T-cell (primary cell): Measurements from ENCODE around the gene PIP4K2A. TPM values are rescaled to one million over a fixed set of nuclear protein-coding genes. Genes with fewer than 3 reads are reported as not detected.

ENCODE experiments used
- ATAC-seq, 4 experiments: fragments of 200-7000 bp in 3 of 4; fragments of 150-1000 bp in 1 of 4; cut with Tn5 transposase; replicated peaks in 1 of 4; 1 replicate in 3 of 4; 2 replicates in 1 of 4; pipeline ENCODE4 v1.10.0; 2021; ENCODE audit warnings: moderate library complexity in 3 of 4, mild to moderate bottlenecking in 2 of 4, moderate number of reproducible peaks in 1 of 4
- CTCF ChIA-PET, 2 donors: fragments of 300-600 bp; sonication (Branson Sonifier 250); formaldehyde crosslinking; loops; one replicate each; lab custom pipeline; 2022; ENCODE audit warnings: antibody characterized with exemption in 2 of 2; lab: Charles Lee
- POLR2A ChIA-PET, 2 donors: fragments of 300-600 bp; sonication (Branson Sonifier 250); formaldehyde crosslinking; loops; one replicate each; lab custom pipeline; 2022; ENCODE audit warnings: antibody characterized with exemption in 2 of 2; lab: Charles Lee
- DNase-seq, 35 experiments: peaks; one replicate each; pipeline versions ENCODE4 v3.0.0 to v3.0.0-alpha.2; 2013 to 2023
- H3K27ac ChIP-seq: one replicate; pipeline ENCODE4 v1.5.1; 2013; ENCODE audit warnings: low read length
- H3K27me3 ChIP-seq, 2 experiments: replicated peaks in 1 of 2; 1 replicate in 1 of 2; 2 replicates in 1 of 2; pipeline versions ENCODE4 v1.6.1 to v1.7.0; 2013; ENCODE audit warnings: low read length in 1 of 2, mixed read lengths in 1 of 2; ENCODE audit not compliant: control insufficient read depth in 2 of 2, insufficient read depth in 2 of 2; ENCODE audit errors: extremely low read depth in 1 of 2
- H3K36me3 ChIP-seq, 2 donors: 1 replicate in 1 of 2; 2 replicates in 1 of 2; pipeline versions ENCODE4 v1.6.1 to v1.7.0; 2013; ENCODE audit warnings: low read length in 1 of 2; ENCODE audit not compliant: control insufficient read depth in 2 of 2, insufficient read depth in 1 of 2; ENCODE audit errors: extremely low read depth in 1 of 2
- H3K4me1 ChIP-seq, 2 experiments: 1 replicate in 1 of 2; 2 replicates in 1 of 2; pipeline versions ENCODE4 v1.6.1 to v1.7.0; 2013; ENCODE audit warnings: low read length in 2 of 2, mixed read lengths in 1 of 2; ENCODE audit not compliant: insufficient read depth in 2 of 2, control insufficient read depth in 1 of 2; ENCODE audit errors: extremely low read depth in 1 of 2
- H3K4me3 ChIP-seq, 2 donors: 1 replicate in 1 of 2; 2 replicates in 1 of 2; pipeline versions ENCODE4 v1.5.1 to v1.7.0; 2013; ENCODE audit warnings: mild to moderate bottlenecking in 2 of 2, low read length in 1 of 2, moderate library complexity in 1 of 2; ENCODE audit not compliant: control insufficient read depth in 1 of 2; ENCODE audit errors: extremely low read depth in 1 of 2
- H3K9me3 ChIP-seq: 2 replicates; pipeline ENCODE4 v1.7.0; 2013
- H3K27ac Mint-ChIP-seq, 2 donors: one replicate each; pipeline ENCODE4 v1.8.0; 2020 to 2021; ENCODE audit warnings: mild to moderate bottlenecking in 2 of 2, mixed read lengths in 2 of 2
- H3K27me3 Mint-ChIP-seq, 2 donors: one replicate each; pipeline ENCODE4 v1.8.0; 2021 to 2022; ENCODE audit warnings: mixed read lengths in 2 of 2
- H3K36me3 Mint-ChIP-seq: one replicate; pipeline ENCODE4 v1.8.0; 2021; ENCODE audit warnings: mixed read lengths
- H3K4me1 Mint-ChIP-seq, 3 donors: one replicate each; pipeline ENCODE4 v1.8.0; 2020 to 2022; ENCODE audit warnings: mixed read lengths in 3 of 3, mild to moderate bottlenecking in 1 of 3
- H3K4me3 Mint-ChIP-seq, 3 donors: one replicate each; pipeline ENCODE4 v1.8.0; 2020 to 2022; ENCODE audit warnings: mild to moderate bottlenecking in 3 of 3, mixed read lengths in 3 of 3, moderate library complexity in 3 of 3
- H3K9me3 Mint-ChIP-seq, 3 donors: one replicate each; pipeline ENCODE4 v1.8.0; 2020 to 2022; ENCODE audit warnings: mixed read lengths in 3 of 3
- WGBS: methylation state at CpG from one replicate; pipeline ENCODE4 v1.1.5; 2013; ENCODE audit warnings: missing lambda C conversion rate; ENCODE audit not compliant: insufficient coverage; 5-methylcytosine and 5-hydroxymethylcytosine counted together
- total RNA-seq, 35 experiments: library from RNA in 6 of 35; stranded (reverse) in 6 of 35; fragments of 120-200 nt in 1 of 35; gene quantifications; one replicate each; pipeline versions ENCODE4 v1.2.1 to v1.2.4 and lab custom pipeline; 2013 to 2026

PIP4K2A gene
- total RNA-seq, 5 donors from 2014 or later (not counting 1 experiment from before 2014, with no cell fraction given) = 129 to 238 (median 160) TPM

GRCh38 chr10:22612318-22612717, 102.1 kb downstream of the PIP4K2A start:
- H3K9me3 ChIP-seq = no peaks in the 10 kb centered on the region
- peak overlapping the region; percentile 72 to 82 (median 79) for H3K4me3 Mint-ChIP-seq
- H3K36me3 Mint-ChIP-seq = peaks cover 33% of the 10 kb centered on the region
- peak overlapping the region; percentile 93 for H3K27ac ChIP-seq
- peaks cover 85 to 98% (median 98%) of the 10 kb centered on the region in 3 donors for H3K4me1 Mint-ChIP-seq
- peaks cover 0 to 5% (median 0%) of the 10 kb centered on the region in 3 donors for H3K9me3 Mint-ChIP-seq
- peak overlapping the region; percentile 96 to 99 for H3K27ac Mint-ChIP-seq
- peak in 13 of 35 experiments; percentile 14 to 63 (median 36) for DNase-seq
- H3K27me3 Mint-ChIP-seq = no peaks in the 10 kb centered on the region
- peak overlapping the region; percentile 38 to 44 for H3K4me3 ChIP-seq
- 36% methylated on average over 9 of the region's 10 CpGs for WGBS
- H3K27me3 ChIP-seq = no peaks in the 10 kb centered on the region
- ChIA-PET POLR2A (interaction anchor here in 1 of 2 donors (0.5 to 2.5 kb wide), 5 partner anchors 11 to 56 kb away, joined by 3 to 14 read pairs (median 6); no protein-coding TSS in a partner anchor), CTCF (interaction anchor here (0.5 to 2.7 kb wide), 16 partner anchors 11 to 608 kb away, joined by 3 to 15 read pairs (median 6); partner anchors contain the start of gene DNAJC1 (in 1 of the 2))
- peaks cover 0 to 31% of the 10 kb centered on the region in 2 donors for H3K36me3 ChIP-seq
- ATAC-seq = peak; percentile 39 to 59 (median 52)
- H3K4me1 ChIP-seq = peaks cover 73% of the 10 kb centered on the region in 2 experiments

DNA sequence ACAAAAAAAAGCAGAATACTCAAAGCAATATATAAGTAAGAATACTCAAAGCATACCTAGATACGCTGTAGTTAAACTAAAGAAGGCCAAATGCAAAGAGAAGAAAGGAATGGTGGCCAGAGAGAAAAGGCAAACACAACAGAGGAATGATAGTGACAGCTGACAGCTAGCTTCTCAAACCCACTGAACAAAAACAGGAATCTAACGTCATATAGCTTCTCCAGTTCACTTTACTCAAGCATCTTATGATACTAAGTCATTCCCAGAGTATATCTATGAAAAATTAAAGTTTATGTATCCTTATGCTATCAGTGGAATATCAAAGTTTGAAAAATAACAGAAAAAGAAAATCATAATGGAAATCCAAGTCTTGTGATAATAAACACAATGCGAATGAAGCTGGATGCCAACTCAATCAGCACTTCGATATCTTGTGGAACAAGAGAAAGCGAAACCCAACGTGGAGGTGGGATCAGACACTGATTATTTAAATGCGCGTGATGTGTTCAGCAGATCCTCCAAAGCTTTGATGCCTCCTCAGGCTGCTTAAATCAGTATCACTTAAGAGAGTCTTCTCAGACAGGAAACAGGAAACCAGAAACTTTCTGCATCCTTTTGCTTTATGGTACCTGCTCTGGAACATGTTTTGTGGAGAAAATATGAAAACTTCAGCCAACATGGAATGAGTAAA, 102.8 kb downstream of the PIP4K2A start:
- Mint-ChIP-seq H3K27ac (peak overlapping the region; percentile 96 to 99), H3K4me3 (peak overlapping the region; percentile 72 to 82 (median 79)), H3K27me3 (no peaks in the 10 kb centered on the region), H3K4me1 (peaks cover 87 to 98% (median 96%) of the 10 kb centered on the region in 3 donors), H3K9me3 (peaks cover 0 to 5% (median 0%) of the 10 kb centered on the region in 3 donors), H3K36me3 (peaks cover 38% of the 10 kb centered on the region)
- H3K4me1 ChIP-seq = peaks cover 70 to 77% of the 10 kb centered on the region in 2 experiments
- no peaks in the 10 kb centered on the region for H3K9me3 ChIP-seq
- CTCF ChIA-PET = interaction anchor here (0.5 to 2.7 kb wide), 20 partner anchors 11 to 608 kb away, joined by 3 to 15 read pairs (median 5); partner anchors contain the start of gene DNAJC1 (in 1 of the 2)
- H3K36me3 ChIP-seq = peaks cover 0 to 36% of the 10 kb centered on the region in 2 donors
- POLR2A ChIA-PET = interaction anchor here (0.5 to 2.5 kb wide), 14 partner anchors 10 to 671 kb away, joined by 3 to 14 read pairs (median 4); no protein-coding TSS in a partner anchor
- 16% methylated on average over 5 of the region's 8 CpGs for WGBS
- H3K27ac ChIP-seq = peak overlapping the region; percentile 93
- no peaks in the 10 kb centered on the region for H3K27me3 ChIP-seq
- H3K4me3 ChIP-seq = peak overlapping the region; percentile 38 to 44
- peak in 33 of 35 experiments; percentile 48 to 94 (median 75) for DNase-seq
- ATAC-seq = peak; percentile 90 to 96 (median 93)

- H3K36me3 Mint-ChIP-seq = peaks cover 42% of the 10 kb centered on the region
- no peaks in the 10 kb centered on the region for H3K27me3 Mint-ChIP-seq
- ATAC-seq = no peak
- Histone ChIP-seq H3K36me3 (peaks cover 0 to 36% of the 10 kb centered on the region in 2 donors), H3K27ac (peak overlapping the region; percentile 93), H3K27me3 (no peaks in the 10 kb centered on the region), H3K4me1 (peaks cover 69 to 77% of the 10 kb centered on the region in 2 experiments), H3K4me3 (no peak overlapping the region), H3K9me3 (no peaks in the 10 kb centered on the region)
- peaks cover 0 to 5% (median 0%) of the 10 kb centered on the region in 3 donors for H3K9me3 Mint-ChIP-seq
- peaks cover 89 to 97% (median 95%) of the 10 kb centered on the region in 3 donors for H3K4me1 Mint-ChIP-seq
- peak overlapping the region; percentile 96 to 99 for H3K27ac Mint-ChIP-seq
- WGBS = no CpG with 5 or more reads among the region's 5 CpGs
- CTCF ChIA-PET = interaction anchor here (0.7 to 2.5 kb wide), 15 partner anchors 11 to 198 kb away, joined by 3 to 15 read pairs (median 4); no protein-coding TSS in a partner anchor
- peak overlapping the region; percentile 42 to 82 (median 72) for H3K4me3 Mint-ChIP-seq
- POLR2A ChIA-PET = interaction anchor here (0.5 to 2.5 kb wide), 11 partner anchors 8 to 365 kb away, joined by 3 to 14 read pairs (median 3); no protein-coding TSS in a partner anchor
- no peak for DNase-seq
Measured at GRCh38 chr10:22610610-22611009, 103.8 kb downstream of the PIP4K2A start.

DNA sequence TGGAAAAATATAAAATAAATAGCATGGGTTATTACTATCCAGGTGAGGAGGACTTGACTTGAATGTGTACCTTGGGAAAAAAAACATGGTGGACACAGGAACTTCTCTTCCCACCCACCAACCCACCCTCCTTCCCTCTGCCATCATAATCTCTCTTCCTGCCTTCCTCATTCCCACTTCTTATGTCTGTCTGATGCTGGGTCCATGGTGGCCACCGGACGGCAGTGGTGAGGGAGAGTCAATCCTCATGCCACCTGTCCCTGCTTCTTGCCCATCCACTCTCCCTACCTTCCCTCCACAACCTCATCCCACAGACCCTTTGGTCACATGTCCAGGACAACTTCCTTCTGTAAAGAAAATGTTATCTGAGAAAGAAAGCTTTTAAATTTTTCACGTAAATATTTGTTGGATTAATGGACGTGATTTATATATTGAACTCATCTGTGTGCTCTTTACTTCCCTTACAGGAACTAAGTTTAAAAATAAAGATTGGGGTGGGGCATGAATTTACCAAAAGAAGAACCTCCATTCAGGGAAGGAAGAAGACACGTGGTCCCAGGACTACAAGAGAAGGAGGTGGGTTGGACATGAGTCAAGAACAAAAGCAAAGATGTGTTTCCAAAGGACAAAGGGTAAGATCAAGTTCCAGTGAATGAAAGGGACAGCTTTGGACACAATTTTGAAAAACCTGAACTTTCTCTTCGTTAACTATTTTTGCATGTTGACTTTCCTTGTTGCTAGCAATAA, 104.5 kb downstream of the PIP4K2A start:
- ATAC-seq (no peak), DNase-seq (no peak)
- H3K4me3 ChIP-seq = no peak overlapping the region
- Mint-ChIP-seq H3K27me3 (no peaks in the 10 kb centered on the region), H3K4me3 (peak overlapping the region; percentile 42 to 82 (median 72)), H3K27ac (peak overlapping the region; percentile 96 to 99), H3K4me1 (peaks cover 89 to 97% (median 95%) of the 10 kb centered on the region in 3 donors), H3K36me3 (peaks cover 42% of the 10 kb centered on the region), H3K9me3 (peaks cover 0 to 5% (median 0%) of the 10 kb centered on the region in 3 donors)
- H3K4me1 ChIP-seq = peaks cover 65 to 76% of the 10 kb centered on the region in 2 experiments
- 0% methylated on average over 1 of the region's 6 CpGs for WGBS
- H3K27ac ChIP-seq = peak overlapping the region; percentile 93
- no peaks in the 10 kb centered on the region for H3K9me3 ChIP-seq
- H3K27me3 ChIP-seq = no peaks in the 10 kb centered on the region
- CTCF ChIA-PET = interaction anchor here in 1 of 2 donors (1.0 to 2.5 kb wide), 8 partner anchors 10 to 52 kb away, joined by 3 to 15 read pairs (median 4); no protein-coding TSS in a partner anchor
- peaks cover 1 to 36% of the 10 kb centered on the region in 2 donors for H3K36me3 ChIP-seq
- POLR2A ChIA-PET = interaction anchor here (0.5 to 2.5 kb wide), 6 partner anchors 22 to 1241 kb away, joined by 3 to 14 read pairs (median 3); no protein-coding TSS in a partner anchor

GRCh38 chr10:22609251-22609650, 105.1 kb downstream of the PIP4K2A start:
- Histone ChIP-seq H3K27ac (peak overlapping the region; percentile 93), H3K9me3 (no peaks in the 10 kb centered on the region), H3K4me3 (no peak overlapping the region), H3K36me3 (peaks cover 3 to 36% of the 10 kb centered on the region in 2 donors), H3K27me3 (no peaks in the 10 kb centered on the region), H3K4me1 (peaks cover 59 to 81% of the 10 kb centered on the region in 2 experiments)
- ChIA-PET CTCF (interaction anchor here in 1 of 2 donors (1.1 kb wide), 1 partner anchor 607 kb away, joined by 3 read pairs; no protein-coding TSS in a partner anchor), POLR2A (interaction anchor here (0.7 to 1.3 kb wide), 2 partner anchors 48 to 1241 kb away, joined by 3 to 4 read pairs; no protein-coding TSS in a partner anchor)
- H3K27ac Mint-ChIP-seq = peak overlapping the region; percentile 91 to 99
- H3K4me3 Mint-ChIP-seq = no peak overlapping the region
- no peaks in the 10 kb centered on the region for H3K27me3 Mint-ChIP-seq
- ATAC-seq = no peak
- H3K9me3 Mint-ChIP-seq = peaks cover 0 to 5% (median 0%) of the 10 kb centered on the region in 3 donors
- WGBS = no CpG with 5 or more reads among the region's 2 CpGs
- peaks cover 42% of the 10 kb centered on the region for H3K36me3 Mint-ChIP-seq
- no peak for DNase-seq
- peaks cover 89 to 97% (median 95%) of the 10 kb centered on the region in 3 donors for H3K4me1 Mint-ChIP-seq
